ENCODE measurements around the gene DYNC2LI1.

DNA sequence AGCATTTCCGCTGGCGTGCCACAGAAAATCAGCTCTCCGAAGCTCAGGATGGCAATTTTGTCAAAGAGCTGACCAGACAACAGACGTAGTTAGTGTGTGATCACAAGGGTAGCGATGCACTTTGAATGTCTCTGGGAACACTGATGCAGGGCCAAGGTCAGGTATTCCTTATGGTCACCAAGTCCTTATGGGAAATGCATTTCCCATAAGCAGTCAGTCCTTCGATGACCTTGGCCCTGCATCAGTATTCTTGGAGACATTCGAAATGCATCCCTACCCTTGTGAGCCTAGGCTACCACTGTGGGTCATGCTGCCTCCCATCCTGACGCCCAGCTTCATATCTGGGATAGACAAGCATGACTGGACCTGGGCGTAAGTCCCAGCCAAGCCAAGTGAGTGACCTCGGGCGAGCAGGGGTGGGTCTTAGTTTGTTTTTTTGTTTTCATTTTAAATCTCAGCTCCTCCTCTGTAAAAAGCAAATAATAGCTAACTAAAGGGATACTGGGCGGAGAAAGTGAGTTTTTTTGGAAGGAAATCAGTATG, 51.2 kb downstream of the DYNC2LI1 start:
- TF ChIP-seq, protein P1, sequence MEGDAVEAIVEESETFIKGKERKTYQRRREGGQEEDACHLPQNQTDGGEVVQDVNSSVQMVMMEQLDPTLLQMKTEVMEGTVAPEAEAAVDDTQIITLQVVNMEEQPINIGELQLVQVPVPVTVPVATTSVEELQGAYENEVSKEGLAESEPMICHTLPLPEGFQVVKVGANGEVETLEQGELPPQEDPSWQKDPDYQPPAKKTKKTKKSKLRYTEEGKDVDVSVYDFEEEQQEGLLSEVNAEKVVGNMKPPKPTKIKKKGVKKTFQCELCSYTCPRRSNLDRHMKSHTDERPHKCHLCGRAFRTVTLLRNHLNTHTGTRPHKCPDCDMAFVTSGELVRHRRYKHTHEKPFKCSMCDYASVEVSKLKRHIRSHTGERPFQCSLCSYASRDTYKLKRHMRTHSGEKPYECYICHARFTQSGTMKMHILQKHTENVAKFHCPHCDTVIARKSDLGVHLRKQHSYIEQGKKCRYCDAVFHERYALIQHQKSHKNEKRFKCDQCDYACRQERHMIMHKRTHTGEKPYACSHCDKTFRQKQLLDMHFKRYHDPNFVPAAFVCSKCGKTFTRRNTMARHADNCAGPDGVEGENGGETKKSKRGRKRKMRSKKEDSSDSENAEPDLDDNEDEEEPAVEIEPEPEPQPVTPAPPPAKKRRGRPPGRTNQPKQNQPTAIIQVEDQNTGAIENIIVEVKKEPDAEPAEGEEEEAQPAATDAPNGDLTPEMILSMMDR (conservative IDR thresholded peaks at IDR 0.05 in 1 of 2, IDR thresholded peaks at IDR 0.05 in 1 of 2; ENCODE audit: low read depth in 1 of 2, low read length in 2 of 2): no peak
- no peak for TF ChIP-seq EZH2 (IDR thresholded peaks at IDR 0.05; ENCODE audit: low read length, missing control alignments)
